GM21825 (cell line): ENCODE results near the gene MAP4K3.
"Not testable (repeated sequence)": the region's sequence is repeated elsewhere in the genome, so short reads cannot be mapped to it uniquely, and the experiment has no call there.

Experiments used
- ATAC-seq: cut with Tn5 transposase; IDR thresholded peaks from one replicate; pipeline ENCODE4 v1.9.1; 2021; ENCODE audit warnings: mild to moderate bottlenecking, moderate library complexity; ENCODE audit not compliant: unreplicated experiment

The MAP4K3 gene

GRCh38 chr2:39378968-39379367, 58.1 kb downstream of the MAP4K3 start:
- ATAC-seq, result no peak

- peak; percentile 75 for ATAC-seq
These were observed 59.7 kb downstream of the MAP4K3 start for GRCh38 chr2:39377226-39377939.

DNA sequence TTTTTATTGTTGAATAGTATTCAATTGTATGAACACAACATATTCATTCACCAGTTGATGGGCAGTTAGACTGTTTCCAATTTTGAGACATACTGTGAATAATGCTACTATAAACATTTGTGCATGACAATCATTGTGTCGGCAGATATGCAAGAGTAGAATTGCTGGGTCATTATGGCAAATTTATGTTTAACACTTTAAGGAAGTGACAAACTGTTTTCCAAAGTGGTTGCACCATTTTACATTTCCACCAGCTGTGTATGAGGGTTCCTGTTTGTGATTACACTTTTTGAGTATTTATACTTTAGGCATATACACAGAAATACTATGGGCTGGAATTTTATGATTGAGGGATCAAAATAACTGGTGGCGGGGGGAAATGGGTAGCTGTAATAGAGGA, 61.2 kb downstream of the MAP4K3 start:
- ATAC-seq, result no peak

GRCh38 chr2:39373181-39373802, 63.8 kb downstream of the MAP4K3 start:
- no peak for ATAC-seq

- ATAC-seq, result no peak
These were observed 67.0 kb downstream of the MAP4K3 start for GRCh38 chr2:39370101-39370500.

DNA sequence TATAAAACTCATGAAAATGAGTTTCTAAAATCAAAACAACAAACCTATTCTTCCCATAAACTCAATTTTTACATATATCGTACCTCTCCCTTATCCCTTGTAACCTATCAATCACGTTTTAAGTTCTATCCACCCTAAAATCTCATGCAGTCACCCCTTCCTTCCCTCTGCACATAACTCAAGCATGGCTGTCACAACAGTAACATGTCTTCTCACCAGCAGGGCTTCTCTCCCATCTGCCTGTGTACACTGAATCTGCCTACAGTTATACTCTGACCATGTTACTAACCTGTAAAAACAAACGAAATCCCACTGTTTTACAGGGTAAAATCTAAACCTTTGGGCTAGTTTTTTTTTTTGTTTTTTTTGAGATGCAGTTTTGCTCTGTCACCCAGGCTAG, 68.2 kb downstream of the MAP4K3 start:
- ATAC-seq, result no peak

DNA sequence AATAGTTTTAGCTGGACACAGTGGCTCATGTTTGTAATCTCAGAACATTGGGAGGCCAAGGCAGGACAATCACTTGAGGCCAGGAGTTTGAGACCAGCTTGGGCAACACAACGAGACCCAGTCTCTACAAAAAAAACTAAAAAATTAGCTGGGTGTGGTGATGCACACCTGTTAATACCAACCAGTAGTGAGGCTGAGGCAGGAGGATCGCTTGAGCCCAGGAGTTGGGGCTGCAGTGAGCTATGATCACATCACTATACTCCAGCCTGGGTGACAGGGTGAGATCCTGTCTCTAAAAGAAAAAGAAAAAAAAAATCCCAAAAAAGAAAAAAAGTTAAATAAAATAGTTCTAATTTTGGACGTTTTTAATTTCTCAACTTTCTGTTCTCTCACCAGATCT, 68.7 kb downstream of the MAP4K3 start:
- no peak for ATAC-seq

- no peak for ATAC-seq
These were observed 74.5 kb downstream of the MAP4K3 start for GRCh38 chr2:39362595-39362994.

DNA sequence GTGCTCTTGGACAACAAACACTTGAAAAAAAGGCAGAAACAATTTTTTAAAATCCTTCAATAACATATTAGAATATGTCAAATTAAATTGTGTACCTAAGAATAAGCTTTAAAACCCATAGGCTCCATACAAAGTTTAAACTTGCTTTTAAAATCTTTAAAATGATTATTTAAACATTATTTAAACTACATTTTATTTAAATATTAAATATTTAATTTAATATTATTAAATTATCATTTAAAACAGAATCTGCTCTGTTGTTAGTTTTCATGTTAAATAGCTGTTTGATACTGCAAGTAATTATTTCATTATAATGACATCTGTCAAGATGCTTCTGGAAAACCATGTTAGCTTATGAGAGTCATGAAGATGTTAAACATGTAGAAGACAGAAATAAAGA, 75.6 kb downstream of the MAP4K3 start:
- ATAC-seq, result no peak

DNA sequence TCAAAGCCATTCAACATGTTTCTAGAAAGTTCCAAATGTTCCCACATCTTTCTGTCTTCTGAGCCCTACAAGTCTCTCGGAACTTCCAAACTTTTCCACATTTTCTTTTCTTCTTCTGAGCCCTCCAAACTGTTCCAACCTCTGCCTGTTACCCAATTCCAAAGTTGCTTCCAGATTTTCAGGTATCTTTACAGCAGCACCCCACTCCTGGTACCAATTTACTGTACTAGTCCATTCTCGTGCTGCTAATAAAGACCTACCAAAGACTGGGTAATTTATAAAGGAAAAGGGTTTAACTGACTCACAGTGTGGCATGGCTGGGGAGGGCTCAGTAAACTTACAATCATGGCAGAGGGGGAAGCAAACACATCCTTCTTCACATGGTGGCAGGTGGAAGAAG, 76.7 kb downstream of the MAP4K3 start:
- not testable (repeated sequence) for ATAC-seq

DNA sequence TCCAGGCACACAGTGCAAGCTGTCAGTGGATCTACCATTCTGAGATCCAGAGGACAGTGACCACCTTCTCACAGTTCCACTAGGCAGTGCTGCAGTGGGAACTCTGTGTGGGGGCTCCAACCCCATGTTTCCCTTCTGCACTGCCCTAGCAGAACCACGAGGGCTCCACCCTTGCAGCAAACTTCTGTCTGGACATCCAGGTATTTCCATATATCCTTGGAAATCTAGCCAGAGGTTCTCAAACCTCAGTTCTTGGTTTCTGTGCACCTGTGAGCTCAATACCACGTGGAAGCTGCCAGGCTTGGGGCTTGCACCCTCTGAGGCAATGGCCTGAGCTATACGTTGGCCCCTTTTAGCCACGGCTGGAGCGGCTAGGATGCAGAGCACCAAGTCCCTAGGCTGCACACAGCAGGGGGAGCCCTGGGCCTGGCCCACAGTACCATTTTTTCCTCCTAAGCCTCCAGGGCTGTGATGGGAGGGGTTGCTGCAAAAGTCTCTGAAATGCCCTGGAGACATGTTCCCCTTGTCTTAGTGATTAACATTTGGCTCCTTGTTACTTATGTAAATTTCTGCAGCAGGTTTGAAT, 77.5 kb downstream of the MAP4K3 start:
- ATAC-seq, result no peak

DNA sequence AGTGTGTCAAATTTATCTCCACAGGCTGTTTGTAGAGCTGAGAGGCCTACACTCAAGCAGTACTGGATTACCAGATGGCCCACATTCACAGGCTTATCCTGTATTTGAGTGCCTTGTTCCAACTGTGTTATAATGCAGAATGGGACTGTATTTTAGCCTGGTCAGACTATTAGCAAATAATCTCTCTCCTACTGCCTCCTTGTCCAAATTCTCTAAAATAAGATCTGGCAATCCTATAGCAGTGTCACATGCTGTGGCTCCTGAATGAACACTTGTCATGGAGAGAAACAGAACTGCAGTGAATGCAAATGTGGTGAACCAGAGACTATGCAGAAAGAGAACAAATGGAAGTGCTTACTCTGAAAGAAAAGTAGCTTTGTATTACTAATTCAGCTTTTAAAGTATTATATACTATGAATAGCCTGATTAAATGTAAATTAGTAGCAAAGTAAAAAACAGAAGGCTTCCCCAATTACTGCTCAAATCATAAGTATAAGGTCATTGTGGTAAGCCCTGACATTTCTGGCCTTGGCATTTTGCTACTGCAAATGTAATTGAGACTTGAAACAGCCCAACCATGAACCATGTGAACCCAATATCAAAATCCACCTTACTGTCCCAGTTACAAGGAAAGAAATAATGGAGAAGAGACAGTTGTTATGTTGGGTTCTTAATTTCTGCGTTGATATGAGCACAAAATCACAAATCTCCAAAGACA, 80.0 kb downstream of the MAP4K3 start:
- ATAC-seq, result no peak

- no peak for ATAC-seq
These were observed 86.4 kb downstream of the MAP4K3 start for GRCh38 chr2:39350658-39351057.

DNA sequence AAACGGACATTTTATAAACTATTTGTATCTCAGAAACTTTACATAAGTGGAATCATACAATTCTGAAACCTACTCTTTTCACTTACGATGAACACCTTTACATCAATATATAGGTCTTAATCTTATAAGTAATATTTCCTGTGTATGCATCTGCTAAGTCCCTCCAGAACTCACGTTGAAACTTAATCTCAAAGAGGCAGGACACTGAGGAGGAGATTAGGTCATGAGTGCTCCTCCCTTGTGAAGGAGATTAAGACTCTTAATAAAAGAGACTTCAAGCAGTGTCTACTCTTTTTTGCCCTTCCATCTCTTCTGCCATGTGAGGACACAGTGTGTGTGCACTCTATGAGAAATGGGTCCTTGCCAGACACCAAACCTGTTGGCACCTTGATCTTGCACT, 98.6 kb downstream of the MAP4K3 start:
- no peak for ATAC-seq

DNA sequence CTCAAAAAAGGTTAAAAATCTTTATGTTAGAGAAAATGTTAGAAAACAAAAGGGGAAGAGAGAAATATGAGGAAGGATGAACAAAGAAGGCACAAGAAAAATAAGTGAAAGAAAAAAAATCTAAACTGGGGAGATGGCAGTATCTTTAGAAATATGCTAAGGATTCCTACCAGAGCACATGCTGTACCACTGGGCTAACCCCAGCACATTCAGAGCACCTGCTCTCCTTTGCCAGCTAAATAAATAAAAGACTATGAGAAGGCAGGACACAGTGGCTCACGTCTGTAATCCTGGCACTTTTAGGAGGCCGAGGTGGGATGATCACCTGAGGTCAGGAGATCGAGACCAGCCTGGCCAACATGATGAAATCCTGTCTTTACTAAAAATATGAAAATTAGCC, 101.2 kb downstream of the MAP4K3 start:
- no peak for ATAC-seq

GRCh38 chr2:39334978-39335377, 102.1 kb downstream of the MAP4K3 start:
- no peak for ATAC-seq

DNA sequence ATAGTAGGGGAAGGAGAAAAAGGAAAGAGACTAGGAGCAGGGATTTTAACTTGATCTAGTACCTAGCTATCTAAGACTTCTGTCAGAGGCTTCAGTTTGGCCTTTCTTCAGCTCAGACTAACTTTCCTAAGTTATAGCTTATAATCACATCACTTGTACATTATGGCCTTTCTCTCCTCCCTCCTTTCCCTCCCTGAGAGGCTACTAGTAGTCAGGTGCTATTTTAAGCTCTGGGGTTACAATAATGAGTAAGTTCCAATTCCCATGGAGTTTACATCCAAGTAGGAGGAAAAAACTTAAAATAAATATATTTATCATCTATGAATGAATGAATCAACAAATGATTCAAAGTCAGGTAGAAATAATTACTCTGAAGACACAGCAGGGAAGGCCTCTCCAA, 102.6 kb downstream of the MAP4K3 start:
- no peak for ATAC-seq

DNA sequence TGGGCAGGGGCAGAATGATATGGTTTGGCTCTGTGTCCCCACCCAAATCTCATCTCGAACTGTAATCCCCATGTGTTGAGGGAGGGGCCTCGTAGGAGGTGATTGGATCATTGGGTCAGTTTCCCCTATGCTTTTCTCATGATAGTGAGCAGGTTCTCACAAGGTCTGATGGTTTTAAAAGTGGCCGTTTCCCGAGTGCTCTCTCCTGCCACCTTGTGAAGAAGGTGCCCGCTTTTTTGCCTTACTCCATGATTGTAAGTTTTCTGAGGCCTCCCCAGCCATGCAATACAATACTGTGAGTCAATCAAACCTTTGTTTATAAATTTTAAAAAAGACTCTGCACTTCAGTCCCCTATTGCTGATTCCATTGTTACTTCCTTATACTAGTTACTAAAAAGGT, 110.4 kb downstream of the MAP4K3 start:
- ATAC-seq, result no peak

DNA sequence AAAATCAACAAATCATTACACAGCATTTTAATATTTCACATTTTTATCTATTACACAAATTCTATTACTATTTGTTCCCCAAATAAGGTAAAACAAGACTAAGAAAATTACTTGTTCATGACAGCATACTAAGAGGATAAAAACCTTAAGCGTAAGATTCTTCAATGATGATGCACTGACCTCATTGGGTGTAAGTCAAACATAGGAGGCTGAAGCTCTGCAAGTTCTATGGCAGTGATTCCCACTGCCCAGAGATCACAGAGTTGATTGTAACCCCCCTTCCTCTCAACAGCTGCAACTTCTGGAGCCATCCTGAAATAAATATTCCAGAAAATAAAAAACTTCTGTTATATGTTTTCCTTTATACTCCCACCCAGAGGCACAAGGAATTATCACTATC, 111.1 kb downstream of the MAP4K3 start:
- ATAC-seq, result no peak

GRCh38 chr2:39321056-39322035, 115.7 kb downstream of the MAP4K3 start:
- ATAC-seq, result not testable (repeated sequence)

DNA sequence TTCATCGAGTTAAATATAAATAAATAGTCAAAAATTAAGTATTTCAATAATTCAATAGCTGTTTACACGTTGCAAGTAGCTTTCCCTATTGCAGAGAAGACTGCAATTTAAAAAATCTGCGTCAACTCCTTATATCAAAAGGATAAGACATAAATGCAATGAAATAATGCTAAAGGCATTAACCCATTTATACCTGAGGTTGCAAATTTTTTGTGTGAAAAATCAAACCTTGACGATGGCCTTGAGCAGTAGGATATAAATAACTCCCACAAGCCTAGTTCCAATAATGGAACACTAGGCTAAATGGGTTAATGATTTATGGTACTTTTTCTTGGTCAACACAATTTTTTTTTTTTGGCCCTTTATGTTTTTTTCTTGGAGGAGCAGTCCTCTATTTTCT, 116.9 kb downstream of the MAP4K3 start:
- ATAC-seq, result no peak
